ENCODE measurements around the gene SEMA3C. TPM values are rescaled to one million over a fixed set of nuclear protein-coding genes. Genes with fewer than 3 reads are reported as not detected.

The SEMA3C gene
- total and polyA plus RNA-seq, 2 donors, result 2.8 to 5.6 TPM

GRCh38 chr7:80883154-80884025, 35.5 kb downstream of the SEMA3C start:
- DNase-seq (ENCODE audit: low read depth in 6 of 9, low spot score in 9 of 9), result no peak
- Histone ChIP-seq H3K9me3 (ENCODE audit: control insufficient read depth in 2 of 2, insufficient read depth in 1 of 2, low read length in 1 of 2) (no peaks in the 10 kb centered on the region), H3K27ac (ENCODE audit: low read depth in 1 of 2, low read length in 1 of 2) (no peak overlapping the region), H3K36me3 (ENCODE audit: control insufficient read depth in 2 of 2, insufficient read depth in 2 of 2, low read length in 1 of 2) (no peaks in the 10 kb centered on the region), H3K4me1 (ENCODE audit: control insufficient read depth in 2 of 2, insufficient read depth in 2 of 2, low read length in 2 of 2) (no peaks in the 10 kb centered on the region), H3K4me3 (ENCODE audit: low read length in 2 of 2) (no peak overlapping the region), H3K27me3 (ENCODE audit: control insufficient read depth in 2 of 2, insufficient read depth in 1 of 2, low read length in 1 of 2) (no peaks in the 10 kb centered on the region)
- 90% methylated on average over 2 of the region's 2 CpGs for WGBS

DNA sequence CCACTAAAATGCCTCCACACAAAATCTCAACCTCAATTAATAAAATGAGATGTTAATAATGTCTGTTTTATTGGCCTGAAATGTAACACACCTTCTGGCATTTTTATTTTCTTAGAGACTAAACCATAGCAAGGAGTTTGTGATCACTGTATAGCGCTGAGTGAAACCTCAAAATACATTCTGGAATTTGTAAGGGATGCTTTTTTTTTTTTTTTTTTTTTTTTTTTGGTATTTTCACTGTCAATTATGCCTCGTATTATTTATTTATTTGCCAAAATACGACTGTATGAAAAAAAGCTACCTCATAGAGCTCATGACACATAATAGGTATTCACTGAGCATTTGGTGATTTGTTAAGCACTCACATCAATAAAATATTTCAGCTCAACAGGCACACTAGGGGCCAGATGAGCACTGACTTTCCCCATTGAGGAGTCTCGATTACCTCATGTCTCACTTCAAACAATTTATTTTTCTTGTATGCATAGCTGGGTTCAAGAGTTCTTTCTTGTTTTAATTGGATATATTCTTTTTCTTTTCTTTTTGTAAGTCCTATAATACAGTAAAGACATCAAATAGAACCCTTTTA, 36.5 kb downstream of the SEMA3C start:
- Histone ChIP-seq H3K27ac (ENCODE audit: low read depth in 1 of 2, low read length in 1 of 2) (no peak overlapping the region), H3K36me3 (ENCODE audit: control insufficient read depth in 2 of 2, insufficient read depth in 2 of 2, low read length in 1 of 2) (no peaks in the 10 kb centered on the region), H3K4me3 (ENCODE audit: low read length in 2 of 2) (no peak overlapping the region), H3K27me3 (ENCODE audit: control insufficient read depth in 2 of 2, insufficient read depth in 1 of 2, low read length in 1 of 2) (no peaks in the 10 kb centered on the region), H3K9me3 (ENCODE audit: control insufficient read depth in 2 of 2, insufficient read depth in 1 of 2, low read length in 1 of 2) (no peaks in the 10 kb centered on the region), H3K4me1 (ENCODE audit: control insufficient read depth in 2 of 2, insufficient read depth in 2 of 2, low read length in 2 of 2) (no peaks in the 10 kb centered on the region)
- DNase-seq (ENCODE audit: low read depth in 6 of 9, low spot score in 9 of 9), result no peak
- WGBS, result 95% methylated on average over 4 of the region's 4 CpGs

- H3K27me3 ChIP-seq (ENCODE audit: control insufficient read depth in 2 of 2, insufficient read depth in 1 of 2, low read length in 1 of 2), result no peaks in the 10 kb centered on the region
- H3K4me3 ChIP-seq (ENCODE audit: low read length in 2 of 2), result no peak overlapping the region
- H3K9me3 ChIP-seq (ENCODE audit: control insufficient read depth in 2 of 2, insufficient read depth in 1 of 2, low read length in 1 of 2), result no peaks in the 10 kb centered on the region
- no peaks in the 10 kb centered on the region for H3K4me1 ChIP-seq (ENCODE audit: control insufficient read depth in 2 of 2, insufficient read depth in 2 of 2, low read length in 2 of 2)
- WGBS, result 97% methylated on average over 1 of the region's 1 CpG
- no peak for DNase-seq (ENCODE audit: low read depth in 6 of 9, low spot score in 9 of 9)
- no peaks in the 10 kb centered on the region for H3K36me3 ChIP-seq (ENCODE audit: control insufficient read depth in 2 of 2, insufficient read depth in 2 of 2, low read length in 1 of 2)
- H3K27ac ChIP-seq (ENCODE audit: low read depth in 1 of 2, low read length in 1 of 2), result no peak overlapping the region
Observed at GRCh38 chr7:80881351-80881900, 37.4 kb downstream of the SEMA3C start.

DNA sequence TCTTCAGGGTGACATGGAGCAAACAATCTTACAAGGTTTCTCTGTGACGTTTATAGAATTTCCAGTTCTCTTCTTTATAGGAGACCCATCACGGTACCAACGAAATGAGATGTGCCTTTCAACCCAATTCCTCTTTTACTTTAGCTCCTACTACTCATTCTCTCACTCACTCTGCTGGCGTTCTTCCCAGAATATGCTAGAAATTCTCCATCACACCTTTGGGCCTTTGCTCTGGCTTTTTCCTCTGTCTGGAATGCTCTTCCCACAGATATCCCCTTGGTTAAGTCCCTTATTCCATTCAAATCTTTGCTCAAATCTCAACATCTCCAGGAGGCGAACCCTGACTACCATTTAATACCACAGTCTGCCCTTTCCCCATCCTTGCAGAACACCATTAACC, 39.0 kb downstream of the SEMA3C start:
- no peak overlapping the region for H3K27ac ChIP-seq (ENCODE audit: low read depth in 1 of 2, low read length in 1 of 2)
- no peaks in the 10 kb centered on the region for H3K36me3 ChIP-seq (ENCODE audit: control insufficient read depth in 2 of 2, insufficient read depth in 2 of 2, low read length in 1 of 2)
- DNase-seq (ENCODE audit: low read depth in 6 of 9, low spot score in 9 of 9), result no peak
- WGBS, result 97% methylated on average over 5 of the region's 5 CpGs
- H3K9me3 ChIP-seq (ENCODE audit: control insufficient read depth in 2 of 2, insufficient read depth in 1 of 2, low read length in 1 of 2), result no peaks in the 10 kb centered on the region
- no peaks in the 10 kb centered on the region for H3K4me1 ChIP-seq (ENCODE audit: control insufficient read depth in 2 of 2, insufficient read depth in 2 of 2, low read length in 2 of 2)
- H3K27me3 ChIP-seq (ENCODE audit: control insufficient read depth in 2 of 2, insufficient read depth in 1 of 2, low read length in 1 of 2), result no peaks in the 10 kb centered on the region
- no peak overlapping the region for H3K4me3 ChIP-seq (ENCODE audit: low read length in 2 of 2)

GRCh38 chr7:80876894-80877414, 41.9 kb downstream of the SEMA3C start:
- Histone ChIP-seq H3K36me3 (ENCODE audit: control insufficient read depth in 2 of 2, insufficient read depth in 2 of 2, low read length in 1 of 2) (no peaks in the 10 kb centered on the region), H3K27ac (ENCODE audit: low read depth in 1 of 2, low read length in 1 of 2) (no peak overlapping the region), H3K9me3 (ENCODE audit: control insufficient read depth in 2 of 2, insufficient read depth in 1 of 2, low read length in 1 of 2) (no peaks in the 10 kb centered on the region), H3K4me3 (ENCODE audit: low read length in 2 of 2) (no peak overlapping the region), H3K4me1 (ENCODE audit: control insufficient read depth in 2 of 2, insufficient read depth in 2 of 2, low read length in 2 of 2) (no peaks in the 10 kb centered on the region), H3K27me3 (ENCODE audit: control insufficient read depth in 2 of 2, insufficient read depth in 1 of 2, low read length in 1 of 2) (no peaks in the 10 kb centered on the region)
- WGBS, result 96% methylated on average over 5 of the region's 5 CpGs
- no peak for DNase-seq (ENCODE audit: low read depth in 6 of 9, low spot score in 9 of 9)

GRCh38 chr7:80875537-80876120, 43.2 kb downstream of the SEMA3C start:
- no peak overlapping the region for H3K27ac ChIP-seq (ENCODE audit: low read depth in 1 of 2, low read length in 1 of 2)
- H3K27me3 ChIP-seq (ENCODE audit: control insufficient read depth in 2 of 2, insufficient read depth in 1 of 2, low read length in 1 of 2), result no peaks in the 10 kb centered on the region
- H3K36me3 ChIP-seq (ENCODE audit: control insufficient read depth in 2 of 2, insufficient read depth in 2 of 2, low read length in 1 of 2), result no peaks in the 10 kb centered on the region
- no peak overlapping the region for H3K4me3 ChIP-seq (ENCODE audit: low read length in 2 of 2)
- H3K9me3 ChIP-seq (ENCODE audit: control insufficient read depth in 2 of 2, insufficient read depth in 1 of 2, low read length in 1 of 2), result no peaks in the 10 kb centered on the region
- H3K4me1 ChIP-seq (ENCODE audit: control insufficient read depth in 2 of 2, insufficient read depth in 2 of 2, low read length in 2 of 2), result no peaks in the 10 kb centered on the region
- no peak for DNase-seq (ENCODE audit: low read depth in 6 of 9, low spot score in 9 of 9)
- 84% methylated on average over 9 of the region's 9 CpGs for whole genome bisulfite sequencing

DNA sequence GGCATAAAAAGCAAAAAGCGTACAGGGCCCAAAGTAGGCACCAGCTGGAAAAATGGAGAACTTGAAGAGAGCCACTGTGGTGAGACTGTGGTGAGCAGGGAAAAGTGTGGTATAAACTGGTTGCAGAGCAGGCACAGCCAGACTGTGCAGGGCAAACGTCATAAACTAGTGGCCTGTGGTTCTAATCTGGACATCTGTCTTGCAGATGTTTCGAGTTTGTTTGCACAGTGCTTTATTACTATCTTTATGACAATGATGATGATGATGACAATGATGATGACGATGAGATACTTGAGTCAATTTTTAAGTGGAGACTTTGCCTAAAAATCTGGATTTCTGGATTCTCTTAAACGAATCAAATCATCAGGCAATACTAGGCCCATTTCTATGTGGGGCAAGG, 45.7 kb downstream of the SEMA3C start:
- no peaks in the 10 kb centered on the region for H3K9me3 ChIP-seq (ENCODE audit: control insufficient read depth in 2 of 2, insufficient read depth in 1 of 2, low read length in 1 of 2)
- no peaks in the 10 kb centered on the region for H3K36me3 ChIP-seq (ENCODE audit: control insufficient read depth in 2 of 2, insufficient read depth in 2 of 2, low read length in 1 of 2)
- no peaks in the 10 kb centered on the region for H3K4me1 ChIP-seq (ENCODE audit: control insufficient read depth in 2 of 2, insufficient read depth in 2 of 2, low read length in 2 of 2)
- no peak overlapping the region for H3K27ac ChIP-seq (ENCODE audit: low read depth in 1 of 2, low read length in 1 of 2)
- H3K27me3 ChIP-seq (ENCODE audit: control insufficient read depth in 2 of 2, insufficient read depth in 1 of 2, low read length in 1 of 2), result no peaks in the 10 kb centered on the region
- DNase-seq (ENCODE audit: low read depth in 6 of 9, low spot score in 9 of 9), result no peak
- 61% methylated on average over 5 of the region's 5 CpGs for WGBS
- H3K4me3 ChIP-seq (ENCODE audit: low read length in 2 of 2), result no peak overlapping the region

DNA sequence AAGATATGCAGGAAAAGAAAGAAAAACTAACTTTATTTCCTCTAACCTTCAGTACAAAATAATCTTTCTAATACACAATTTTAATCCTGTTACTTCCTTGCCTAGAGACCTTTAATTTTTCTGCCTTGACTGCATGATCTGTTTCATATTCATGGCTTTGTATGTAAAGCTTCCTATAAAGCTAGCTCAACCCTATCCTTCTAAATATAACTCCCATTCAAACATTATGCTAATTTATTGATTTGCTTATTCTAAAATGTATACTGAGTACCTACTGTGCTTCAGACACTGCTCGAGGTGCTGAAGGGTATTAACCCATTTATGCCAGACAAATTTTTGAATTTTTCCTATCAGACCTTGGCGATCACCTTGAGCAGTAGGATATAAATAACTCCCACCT, 47.6 kb downstream of the SEMA3C start:
- DNase-seq (ENCODE audit: low read depth in 6 of 9, low spot score in 9 of 9), result no peak
- no peaks in the 10 kb centered on the region for H3K36me3 ChIP-seq (ENCODE audit: control insufficient read depth in 2 of 2, insufficient read depth in 2 of 2, low read length in 1 of 2)
- no peak overlapping the region for H3K4me3 ChIP-seq (ENCODE audit: low read length in 2 of 2)
- 90% methylated on average over 2 of the region's 2 CpGs for WGBS
- no peaks in the 10 kb centered on the region for H3K27me3 ChIP-seq (ENCODE audit: control insufficient read depth in 2 of 2, insufficient read depth in 1 of 2, low read length in 1 of 2)
- H3K9me3 ChIP-seq (ENCODE audit: control insufficient read depth in 2 of 2, insufficient read depth in 1 of 2, low read length in 1 of 2), result no peaks in the 10 kb centered on the region
- no peak overlapping the region for H3K27ac ChIP-seq (ENCODE audit: low read depth in 1 of 2, low read length in 1 of 2)
- H3K4me1 ChIP-seq (ENCODE audit: control insufficient read depth in 2 of 2, insufficient read depth in 2 of 2, low read length in 2 of 2), result no peaks in the 10 kb centered on the region

GRCh38 chr7:80870813-80871212, 48.0 kb downstream of the SEMA3C start:
- H3K36me3 ChIP-seq (ENCODE audit: control insufficient read depth in 2 of 2, insufficient read depth in 2 of 2, low read length in 1 of 2), result no peaks in the 10 kb centered on the region
- H3K27ac ChIP-seq (ENCODE audit: low read depth in 1 of 2, low read length in 1 of 2), result no peak overlapping the region
- H3K9me3 ChIP-seq (ENCODE audit: control insufficient read depth in 2 of 2, insufficient read depth in 1 of 2, low read length in 1 of 2), result no peaks in the 10 kb centered on the region
- WGBS, result 92% methylated on average over 4 of the region's 4 CpGs
- no peaks in the 10 kb centered on the region for H3K4me1 ChIP-seq (ENCODE audit: control insufficient read depth in 2 of 2, insufficient read depth in 2 of 2, low read length in 2 of 2)
- H3K4me3 ChIP-seq (ENCODE audit: low read length in 2 of 2), result no peak overlapping the region
- no peak for DNase-seq (ENCODE audit: low read depth in 6 of 9, low spot score in 9 of 9)
- no peaks in the 10 kb centered on the region for H3K27me3 ChIP-seq (ENCODE audit: control insufficient read depth in 2 of 2, insufficient read depth in 1 of 2, low read length in 1 of 2)
